Stimulated activated naive CD8-positive, alpha-beta T cell treated with anti-CD3 and anti-CD28 coated beads, Interleukin-15, Interleukin-2, amounts not matched to agents 100 ng/mL and 50 ng/mL, for 24 hours (primary cell): ENCODE results near the gene FLRT1.

ENCODE experiments used
- H3K27ac Mint-ChIP-seq: one replicate; pipeline ENCODE4 v1.8.0; 2021; ENCODE audit warnings: mild to moderate bottlenecking, mixed read lengths
- H3K27me3 Mint-ChIP-seq: one replicate; pipeline ENCODE4 v1.8.0; 2021; ENCODE audit warnings: mixed read lengths
- H3K36me3 Mint-ChIP-seq: one replicate; pipeline ENCODE4 v1.8.0; 2021; ENCODE audit warnings: low read depth, mixed read lengths
- H3K4me1 Mint-ChIP-seq: one replicate; pipeline ENCODE4 v1.8.0; 2021; ENCODE audit warnings: low read depth, mixed read lengths
- H3K4me3 Mint-ChIP-seq: one replicate; pipeline ENCODE4 v1.8.0; 2021; ENCODE audit warnings: mild to moderate bottlenecking, mixed read lengths
- H3K9me3 Mint-ChIP-seq: one replicate; pipeline ENCODE4 v1.8.0; 2021; ENCODE audit warnings: mixed read lengths

The FLRT1 gene

DNA sequence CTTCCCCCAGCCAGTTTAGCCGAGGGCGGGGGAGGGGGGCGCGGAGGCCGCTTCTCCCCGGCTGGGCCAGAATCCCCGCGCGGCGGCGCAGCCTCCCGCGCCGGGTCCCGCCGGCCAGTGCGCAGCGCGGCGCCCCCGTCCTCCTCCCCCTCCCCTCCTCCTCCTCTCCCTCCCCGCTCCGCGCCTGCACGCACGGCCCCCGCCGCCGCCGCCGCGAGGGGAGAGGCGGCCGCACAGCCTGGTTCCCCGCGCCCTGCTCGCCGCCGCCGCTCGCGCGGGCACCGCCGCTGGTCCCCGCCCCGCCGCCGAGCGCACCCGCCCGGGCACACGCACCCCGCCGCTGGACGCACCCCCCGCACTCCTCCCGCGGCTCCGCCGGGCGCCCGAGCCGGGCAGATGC lies at the start of gene FLRT1:
TSS of gene FLRT1 (plus strand) at position 356 of the 400 bp plus-strand sequence. CDS start 80,337 bp downstream, outside the sequence.
- H3K27me3 Mint-ChIP-seq: peaks cover 27% of the 10 kb centered on the region
- H3K27ac Mint-ChIP-seq: peak within 1 kb of the TSS; percentile 54
- H3K36me3 Mint-ChIP-seq: no peaks in the 10 kb centered on the region
- no peaks in the 10 kb centered on the region for H3K9me3 Mint-ChIP-seq
- peak within 1 kb of the TSS; percentile 60 for H3K4me3 Mint-ChIP-seq
- H3K4me1 Mint-ChIP-seq: peaks cover 7% of the 10 kb centered on the region

GRCh38 chr11:63986156-63986931 lies 49.4 kb upstream of the FLRT1 start, which contains the start of gene OTUB1:
OTUB1 (plus strand) TSS chr11:63986438; CDS start chr11:63986457, 19 bp downstream.
- Mint-ChIP-seq H3K36me3 (peaks cover 18% of the 10 kb centered on the region), H3K27ac (peak within 1 kb of the TSS; percentile 97), H3K4me1 (peaks cover 29% of the 10 kb centered on the region), H3K9me3 (no peaks in the 10 kb centered on the region), H3K4me3 (peak within 1 kb of the TSS; percentile 96), H3K27me3 (no peaks in the 10 kb centered on the region)

DNA sequence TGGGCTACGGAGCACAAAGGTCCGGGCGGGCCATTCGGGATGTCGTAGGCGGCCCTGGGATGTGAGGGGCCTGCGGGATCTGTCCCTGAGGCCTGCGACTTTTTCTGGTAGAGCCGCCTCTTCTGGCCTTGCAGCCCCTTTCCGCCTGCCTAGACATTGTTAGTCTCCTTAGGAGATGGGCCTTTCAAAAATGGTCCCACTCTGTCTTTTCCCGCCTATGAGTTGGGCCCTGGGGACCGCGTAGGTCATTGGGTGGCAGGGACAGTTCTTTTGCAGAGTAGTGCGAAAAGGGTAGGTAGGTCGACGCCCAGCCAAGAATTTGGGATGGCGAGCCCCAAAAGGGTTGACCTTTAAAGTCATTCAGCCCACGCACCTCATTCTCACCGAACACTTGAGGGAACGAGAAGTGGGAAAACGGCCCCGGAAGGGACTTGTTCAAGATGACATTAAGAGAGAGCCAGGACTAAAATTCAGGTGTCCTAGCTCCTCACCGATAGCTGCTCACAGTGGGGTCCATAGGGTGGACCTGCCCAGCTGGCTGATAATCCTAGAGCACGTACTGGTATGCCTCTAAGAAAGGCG lies 48.7 kb upstream of the FLRT1 start:
- Mint-ChIP-seq H3K4me1 (peaks cover 32% of the 10 kb centered on the region), H3K36me3 (peaks cover 25% of the 10 kb centered on the region), H3K4me3 (peak overlapping the region; percentile 96), H3K27me3 (no peaks in the 10 kb centered on the region), H3K9me3 (no peaks in the 10 kb centered on the region), H3K27ac (peak overlapping the region; percentile 18)

DNA sequence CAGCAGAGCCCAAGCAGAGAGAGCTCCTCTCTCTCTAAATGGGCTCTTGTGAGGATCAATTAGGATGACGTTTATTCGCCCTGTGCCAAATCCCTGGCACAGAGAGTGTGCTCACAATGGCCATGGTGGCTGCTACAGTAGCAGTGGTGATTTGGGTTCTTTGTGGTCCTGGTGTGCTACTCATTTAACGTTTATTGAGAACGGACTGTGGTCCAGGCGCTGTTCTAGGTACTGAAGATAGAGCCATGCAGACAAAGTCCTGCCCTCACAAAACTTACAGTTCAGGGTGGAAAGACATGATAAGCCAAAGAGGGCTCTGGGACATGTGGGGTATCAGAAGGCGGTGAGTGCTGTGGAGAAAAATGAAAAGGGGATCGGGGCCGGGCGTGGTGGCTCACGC lies 44.2 kb upstream of the FLRT1 start:
- H3K27me3 Mint-ChIP-seq: no peaks in the 10 kb centered on the region
- no peaks in the 10 kb centered on the region for H3K9me3 Mint-ChIP-seq
- no peak overlapping the region for H3K27ac Mint-ChIP-seq
- H3K4me1 Mint-ChIP-seq: peaks cover 25% of the 10 kb centered on the region
- H3K4me3 Mint-ChIP-seq: no peak overlapping the region
- H3K36me3 Mint-ChIP-seq: peaks cover 48% of the 10 kb centered on the region

GRCh38 chr11:63993100-63993499 lies 42.6 kb upstream of the FLRT1 start:
- H3K4me3 Mint-ChIP-seq: no peak overlapping the region
- H3K4me1 Mint-ChIP-seq: peaks cover 15% of the 10 kb centered on the region
- no peaks in the 10 kb centered on the region for H3K27me3 Mint-ChIP-seq
- H3K9me3 Mint-ChIP-seq: no peaks in the 10 kb centered on the region
- H3K36me3 Mint-ChIP-seq: peaks cover 58% of the 10 kb centered on the region
- H3K27ac Mint-ChIP-seq: peak overlapping the region; percentile 24

- Mint-ChIP-seq H3K36me3 (peaks cover 55% of the 10 kb centered on the region), H3K27ac (no peak overlapping the region), H3K27me3 (no peaks in the 10 kb centered on the region), H3K4me1 (peaks cover 8% of the 10 kb centered on the region), H3K9me3 (no peaks in the 10 kb centered on the region), H3K4me3 (no peak overlapping the region)
Observed at GRCh38 chr11:63993993-63994392, 41.7 kb upstream of the FLRT1 start.

GRCh38 chr11:63996512-63996911 lies 39.2 kb upstream of the FLRT1 start:
- Mint-ChIP-seq H3K27me3 (no peaks in the 10 kb centered on the region), H3K36me3 (peaks cover 43% of the 10 kb centered on the region), H3K27ac (no peak overlapping the region), H3K4me1 (peaks cover 7% of the 10 kb centered on the region), H3K4me3 (no peak overlapping the region), H3K9me3 (no peaks in the 10 kb centered on the region)

GRCh38 chr11:63997104-63997700 lies 38.5 kb upstream of the FLRT1 start:
- no peak overlapping the region for H3K27ac Mint-ChIP-seq
- no peak overlapping the region for H3K4me3 Mint-ChIP-seq
- no peaks in the 10 kb centered on the region for H3K9me3 Mint-ChIP-seq
- peaks cover 5% of the 10 kb centered on the region for H3K4me1 Mint-ChIP-seq
- peaks cover 4% of the 10 kb centered on the region for H3K27me3 Mint-ChIP-seq
- H3K36me3 Mint-ChIP-seq: peaks cover 36% of the 10 kb centered on the region

DNA sequence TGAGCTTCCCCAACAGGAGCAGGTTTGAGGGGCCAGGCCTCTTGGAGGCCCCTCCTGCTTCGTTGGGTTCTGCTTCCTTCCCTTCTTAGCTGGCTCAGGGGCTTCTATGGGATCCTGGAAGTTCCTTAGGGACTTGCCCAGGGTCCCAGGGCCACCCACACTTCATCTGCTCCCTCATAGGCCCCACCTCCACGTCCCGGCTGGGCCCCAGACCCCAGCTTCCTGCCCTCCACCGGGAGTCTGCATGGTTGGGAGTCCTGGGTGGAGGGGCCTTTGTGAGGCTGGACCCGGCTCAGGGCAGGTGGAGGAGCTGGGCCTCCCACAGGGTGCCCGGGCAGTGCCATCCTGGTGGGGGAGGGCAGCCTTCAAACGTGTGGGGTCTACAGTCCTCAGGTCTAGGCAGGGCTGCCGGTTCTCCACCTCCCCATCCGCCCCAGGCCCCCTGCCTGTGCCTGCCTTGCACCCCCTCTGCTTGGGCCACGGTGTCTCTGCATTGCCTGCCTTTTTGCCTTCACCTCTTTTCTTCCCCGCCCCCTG lies 37.9 kb upstream of the FLRT1 start:
- no peaks in the 10 kb centered on the region for H3K9me3 Mint-ChIP-seq
- H3K27me3 Mint-ChIP-seq: peaks cover 4% of the 10 kb centered on the region
- H3K27ac Mint-ChIP-seq: no peak overlapping the region
- H3K4me1 Mint-ChIP-seq: peaks cover 4% of the 10 kb centered on the region
- peaks cover 35% of the 10 kb centered on the region for H3K36me3 Mint-ChIP-seq
- no peak overlapping the region for H3K4me3 Mint-ChIP-seq

GRCh38 chr11:63998558-63999348 lies 37.0 kb upstream of the FLRT1 start:
- peaks cover 4% of the 10 kb centered on the region for H3K27me3 Mint-ChIP-seq
- peaks cover 27% of the 10 kb centered on the region for H3K36me3 Mint-ChIP-seq
- H3K4me3 Mint-ChIP-seq: no peak overlapping the region
- no peaks in the 10 kb centered on the region for H3K4me1 Mint-ChIP-seq
- no peaks in the 10 kb centered on the region for H3K9me3 Mint-ChIP-seq
- H3K27ac Mint-ChIP-seq: no peak overlapping the region

GRCh38 chr11:63999349-64000025 lies 36.2 kb upstream of the FLRT1 start:
- H3K4me1 Mint-ChIP-seq: no peaks in the 10 kb centered on the region
- H3K9me3 Mint-ChIP-seq: no peaks in the 10 kb centered on the region
- H3K27ac Mint-ChIP-seq: no peak overlapping the region
- peaks cover 4% of the 10 kb centered on the region for H3K27me3 Mint-ChIP-seq
- peaks cover 22% of the 10 kb centered on the region for H3K36me3 Mint-ChIP-seq
- no peak overlapping the region for H3K4me3 Mint-ChIP-seq

GRCh38 chr11:64000026-64000739 lies 35.5 kb upstream of the FLRT1 start:
- Mint-ChIP-seq H3K4me3 (no peak overlapping the region), H3K9me3 (no peaks in the 10 kb centered on the region), H3K27me3 (peaks cover 4% of the 10 kb centered on the region), H3K27ac (no peak overlapping the region), H3K4me1 (no peaks in the 10 kb centered on the region), H3K36me3 (peaks cover 15% of the 10 kb centered on the region)

- no peaks in the 10 kb centered on the region for H3K4me1 Mint-ChIP-seq
Observed at GRCh38 chr11:64000740-64001483, 34.8 kb upstream of the FLRT1 start.

More at GRCh38 chr11:64000740-64001483, 34.8 kb upstream of the FLRT1 start:
- H3K36me3 Mint-ChIP-seq: peaks cover 15% of the 10 kb centered on the region
- H3K27ac Mint-ChIP-seq: no peak overlapping the region
- H3K9me3 Mint-ChIP-seq: no peaks in the 10 kb centered on the region
- H3K4me3 Mint-ChIP-seq: peak overlapping the region; percentile 13
- H3K27me3 Mint-ChIP-seq: peaks cover 4% of the 10 kb centered on the region
